Measurements from ENCODE around the gene HDAC4. TPM values are rescaled to one million over a fixed set of nuclear protein-coding genes. Genes with fewer than 3 reads are reported as not detected.

HDAC4 gene
- total RNA-seq, 2 donors from 2014 or later = 38.7 to 50.9 TPM

DNA sequence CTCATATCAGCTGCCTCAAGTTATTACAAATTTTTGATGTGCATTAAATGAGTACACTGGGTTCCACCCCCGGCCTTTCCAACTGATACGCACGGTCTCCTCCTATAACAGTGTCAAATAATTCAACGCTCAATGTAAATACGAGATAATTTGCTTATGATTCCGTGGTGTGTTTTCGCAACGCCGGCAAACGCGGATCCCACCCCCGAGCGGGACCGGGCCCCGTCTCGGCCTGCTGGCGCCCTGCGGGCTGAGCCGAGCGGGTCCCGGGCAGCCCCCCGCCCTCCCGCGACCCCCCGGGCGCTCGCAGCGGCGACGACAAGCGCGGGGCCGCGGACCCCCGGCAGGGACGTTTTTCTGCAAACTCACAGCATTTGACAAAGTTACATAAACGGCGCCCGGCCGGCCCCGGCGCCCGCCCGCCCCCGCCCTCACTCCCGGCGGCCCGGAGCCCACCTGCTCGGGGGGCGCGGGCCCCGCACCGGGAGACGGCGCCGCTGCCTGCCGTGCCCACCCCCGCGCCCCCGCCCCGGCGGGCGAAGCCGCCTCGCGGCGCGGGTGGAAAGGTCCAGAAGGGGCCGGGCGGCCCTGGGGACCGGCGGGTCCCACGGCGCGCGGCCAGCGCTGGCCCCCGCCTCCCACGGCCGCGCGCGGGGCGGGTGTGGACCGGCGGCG lies 762 bp downstream of the HDAC4 start:
- ATAC-seq (no peak), DNase-seq (peak in 1 of 2 donors; percentile 44)
- intact Hi-C loops (cut with DNase I, micrococcal nuclease) = loop anchor here in 1 of 2 donors (10.0 kb wide), 1 partner anchor 255 kb away; no protein-coding TSS in a partner anchor

- peak; percentile 63 to 75 for DNase-seq
- no peak for ATAC-seq
- intact Hi-C loops (cut with DNase I, micrococcal nuclease) = loop anchor here in 1 of 2 donors (10.0 kb wide), 1 partner anchor 255 kb away; no protein-coding TSS in a partner anchor
Measured at GRCh38 chr2:239399433-239399920, 1.3 kb downstream of the HDAC4 start.

DNA sequence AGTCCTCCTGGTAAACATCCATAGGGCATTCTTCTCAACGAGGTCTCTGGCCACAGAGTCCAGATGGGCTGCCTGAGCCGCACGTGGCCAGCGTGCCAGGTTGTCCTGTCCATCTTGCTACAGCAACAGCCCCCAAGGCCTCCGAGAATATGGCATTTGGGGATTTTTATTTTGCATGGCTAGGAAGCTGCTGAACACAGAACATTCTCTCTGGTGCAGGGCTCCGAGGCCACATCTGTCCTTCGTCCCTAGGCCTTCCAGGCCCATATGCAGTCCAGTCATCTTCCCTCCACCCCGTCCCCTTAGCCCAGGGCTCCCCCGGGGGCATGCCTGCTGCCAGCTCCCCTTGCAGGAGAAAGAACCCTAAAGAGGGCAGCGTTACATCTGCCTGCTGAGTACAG lies 2.3 kb downstream of the HDAC4 start:
- intact Hi-C loops (cut with DNase I, micrococcal nuclease) = loop anchor here in 1 of 2 donors (10.0 kb wide), 1 partner anchor 254 kb away; no protein-coding TSS in a partner anchor
- ATAC-seq (no peak), DNase-seq (no peak)

DNA sequence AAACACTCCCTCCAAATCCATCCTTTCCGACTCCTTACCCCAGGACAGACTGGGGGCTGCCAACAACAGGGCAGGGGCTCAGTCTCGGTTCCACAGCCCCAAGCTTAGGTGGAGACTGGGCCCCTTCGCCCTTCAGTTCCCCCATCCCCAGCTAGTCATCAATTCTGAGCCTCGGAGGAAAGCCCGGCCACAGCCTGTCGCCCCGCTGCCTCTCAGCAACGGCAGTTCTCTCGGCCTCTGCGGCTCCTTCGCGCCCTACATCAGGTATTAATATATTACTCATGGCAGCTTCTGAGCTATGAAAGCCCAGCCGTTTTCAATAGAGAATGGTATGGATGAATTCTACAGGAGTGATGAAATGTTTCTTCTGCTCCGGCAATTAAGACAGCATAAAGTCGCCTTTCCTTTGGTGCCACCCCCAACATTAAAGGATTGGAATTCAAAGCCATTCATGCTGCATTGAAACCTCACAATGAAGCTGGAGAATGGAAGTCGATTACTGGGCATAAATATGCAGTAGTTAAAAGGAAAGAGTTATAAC lies 2.8 kb downstream of the HDAC4 start:
- no peak for DNase-seq
- intact Hi-C loops (cut with DNase I, micrococcal nuclease) = loop anchor here in 1 of 2 donors (10.0 kb wide), 1 partner anchor 253 kb away; no protein-coding TSS in a partner anchor
- ATAC-seq = no peak

DNA sequence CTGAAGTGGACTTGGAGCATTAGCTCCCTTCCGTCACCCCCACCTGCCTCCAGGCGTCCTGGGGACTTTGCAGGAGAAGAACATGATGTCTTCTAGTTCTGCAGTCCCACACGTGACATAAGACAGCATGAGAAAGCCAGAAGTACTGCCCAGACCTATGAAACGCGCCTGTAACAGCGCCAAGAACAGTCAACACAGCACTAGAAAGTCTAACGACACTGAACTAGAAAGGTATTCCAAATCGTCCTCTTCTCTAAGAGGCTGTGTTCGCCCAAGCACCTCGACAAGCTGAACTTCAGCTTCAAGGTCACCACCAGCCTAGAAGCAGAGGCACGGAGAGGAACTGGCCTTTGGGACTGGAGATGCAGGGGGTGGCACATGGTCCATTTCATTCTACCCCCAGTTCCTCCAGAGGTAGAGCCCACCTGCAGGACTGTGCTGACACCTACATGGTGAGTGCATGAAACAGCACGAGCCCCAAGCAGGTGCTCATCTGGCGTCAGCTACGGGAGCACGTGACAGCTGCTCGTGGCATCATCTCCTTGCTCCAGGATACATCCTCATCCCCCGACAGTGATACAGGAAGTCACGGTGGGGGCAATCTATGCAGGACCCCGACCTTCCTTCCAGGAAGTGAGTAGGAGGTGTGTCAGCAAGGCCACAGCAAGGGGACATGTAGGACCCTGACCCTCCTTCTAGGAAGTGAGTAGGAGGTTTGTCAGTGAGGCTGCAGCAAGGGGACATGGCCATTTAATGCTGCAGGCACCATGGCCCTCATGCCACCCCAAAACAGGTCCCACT lies 3.7 kb downstream of the HDAC4 start:
- intact Hi-C loops (cut with DNase I, micrococcal nuclease) = loop anchor here in 1 of 2 donors (10.0 kb wide), 1 partner anchor 252 kb away; no protein-coding TSS in a partner anchor
- DNase-seq (peak in 1 of 2 donors; percentile 73), ATAC-seq (no peak)

DNA sequence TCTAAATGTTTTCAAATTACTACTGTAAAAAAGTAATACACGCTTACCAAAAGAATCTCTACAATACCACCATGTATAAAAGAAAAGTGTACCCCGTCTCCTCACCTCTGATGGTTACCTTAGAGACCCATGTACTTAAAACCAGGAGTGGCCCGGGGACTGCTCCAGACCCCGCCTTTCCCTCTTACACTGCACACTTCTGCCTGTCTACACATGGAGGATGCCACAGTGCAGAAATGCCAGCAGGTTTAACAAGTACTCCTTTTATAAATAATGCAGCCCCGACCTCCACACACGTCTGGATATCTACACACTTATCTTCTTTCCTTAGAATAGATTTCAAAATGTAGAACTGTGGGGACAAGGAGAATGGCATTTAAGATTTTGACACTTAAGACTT lies 5.3 kb downstream of the HDAC4 start:
- intact Hi-C loops (cut with DNase I, micrococcal nuclease) = loop anchor here in 1 of 2 donors (10.0 kb wide), 1 partner anchor 251 kb away; no protein-coding TSS in a partner anchor
- ATAC-seq (no peak), DNase-seq (no peak)

DNA sequence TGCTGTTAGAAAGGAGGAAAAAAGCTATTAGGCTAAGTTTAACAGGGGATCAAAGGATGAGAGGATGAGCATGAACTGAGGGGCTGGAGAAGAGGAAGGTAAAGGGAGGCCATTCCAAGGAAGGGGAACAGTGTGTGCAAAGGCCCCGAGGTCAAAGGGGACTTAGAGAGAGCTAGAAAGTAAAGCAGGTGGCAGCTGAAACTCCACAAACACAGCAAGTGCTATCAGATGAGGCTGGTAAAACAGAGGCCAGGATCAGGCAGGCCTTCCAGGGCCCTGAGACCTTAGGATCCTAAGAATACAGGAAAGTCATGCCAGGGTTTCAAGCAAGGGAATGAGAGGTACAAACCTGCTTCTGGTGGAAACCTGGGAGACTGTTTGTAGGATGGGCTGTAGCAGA lies 5.8 kb downstream of the HDAC4 start:
- DNase-seq = no peak
- no peak for ATAC-seq
- intact Hi-C loops (cut with DNase I, micrococcal nuclease) = loop anchor here in 1 of 2 donors (10.0 kb wide), 1 partner anchor 250 kb away; no protein-coding TSS in a partner anchor

GRCh38 chr2:239394346-239394945 lies 6.4 kb downstream of the HDAC4 start:
- no peak for DNase-seq
- intact Hi-C loops (cut with DNase I, micrococcal nuclease) = loop anchor here in 1 of 2 donors (10.0 kb wide), 1 partner anchor 250 kb away; no protein-coding TSS in a partner anchor

GRCh38 chr2:239393941-239394340 lies 6.9 kb downstream of the HDAC4 start:
- intact Hi-C loops (cut with DNase I, micrococcal nuclease) = loop anchor here in 1 of 2 donors (10.0 kb wide), 1 partner anchor 249 kb away; no protein-coding TSS in a partner anchor
- no peak for ATAC-seq
- DNase-seq = no peak

More at GRCh38 chr2:239394346-239394945, 6.4 kb downstream of the HDAC4 start:
- ATAC-seq = no peak

DNA sequence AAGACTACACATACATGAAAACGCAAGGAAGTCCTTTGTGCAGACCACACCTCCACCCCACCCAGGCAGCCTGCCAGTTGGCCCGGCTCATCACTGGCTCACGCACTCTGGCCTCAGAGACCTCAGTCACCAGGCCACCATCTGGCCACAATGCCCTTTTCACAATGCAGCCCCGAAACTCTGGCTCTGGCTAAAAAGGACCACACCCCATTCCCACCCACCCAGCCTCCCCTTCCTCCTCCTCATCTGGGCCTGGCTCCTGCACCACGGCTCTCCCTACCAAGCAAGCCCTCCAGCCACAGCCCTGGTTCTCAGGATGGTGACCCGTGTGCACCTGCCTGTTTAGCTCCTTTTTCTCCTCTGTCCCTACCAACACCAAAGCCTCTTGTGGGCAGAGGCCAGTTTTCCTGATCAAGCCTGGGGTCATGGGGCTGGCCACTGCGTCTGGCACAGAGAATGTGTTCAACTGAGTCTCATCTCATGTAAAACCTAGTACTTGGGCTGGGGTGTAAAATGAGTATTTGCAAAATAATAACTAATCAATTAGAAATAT lies 7.4 kb downstream of the HDAC4 start:
- intact Hi-C loops (cut with DNase I, micrococcal nuclease) = loop anchor here in 1 of 2 donors (10.0 kb wide), 1 partner anchor 249 kb away; no protein-coding TSS in a partner anchor
- peak; percentile 79 for ATAC-seq
- DNase-seq = peak in 1 of 2 donors; percentile 75

- no peak for DNase-seq
- no peak for ATAC-seq
- intact Hi-C loops (cut with DNase I, micrococcal nuclease) = loop anchor here in 1 of 2 donors (10.0 kb wide), 1 partner anchor 248 kb away; no protein-coding TSS in a partner anchor
Measured at GRCh38 chr2:239392688-239393387, 8.0 kb downstream of the HDAC4 start.

DNA sequence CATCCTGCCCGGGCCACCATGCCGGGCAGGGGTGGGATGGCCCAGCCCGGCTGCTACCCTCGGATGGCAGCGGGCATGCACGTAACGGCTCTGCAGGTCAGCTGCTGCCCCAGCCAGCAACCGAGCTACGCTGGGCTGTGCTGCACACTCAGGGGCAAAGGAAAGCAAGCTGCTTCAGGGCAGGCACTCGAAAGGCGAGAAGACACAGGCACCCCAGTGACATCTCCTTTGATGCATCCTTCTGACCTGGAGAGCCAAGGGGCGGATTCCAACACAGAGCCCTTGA lies 8.8 kb downstream of the HDAC4 start:
- ATAC-seq (no peak), DNase-seq (no peak)
- intact Hi-C loops (cut with DNase I, micrococcal nuclease) = loop anchor here in 1 of 2 donors (10.0 kb wide), 1 partner anchor 247 kb away; no protein-coding TSS in a partner anchor

GRCh38 chr2:239391286-239392071 lies 9.3 kb downstream of the HDAC4 start:
- intact Hi-C loops (cut with DNase I, micrococcal nuclease) = loop anchor here in 1 of 2 donors (10.0 kb wide), 1 partner anchor 247 kb away; no protein-coding TSS in a partner anchor
- ATAC-seq = no peak
- peak in 1 of 2 donors; percentile 12 for DNase-seq

DNA sequence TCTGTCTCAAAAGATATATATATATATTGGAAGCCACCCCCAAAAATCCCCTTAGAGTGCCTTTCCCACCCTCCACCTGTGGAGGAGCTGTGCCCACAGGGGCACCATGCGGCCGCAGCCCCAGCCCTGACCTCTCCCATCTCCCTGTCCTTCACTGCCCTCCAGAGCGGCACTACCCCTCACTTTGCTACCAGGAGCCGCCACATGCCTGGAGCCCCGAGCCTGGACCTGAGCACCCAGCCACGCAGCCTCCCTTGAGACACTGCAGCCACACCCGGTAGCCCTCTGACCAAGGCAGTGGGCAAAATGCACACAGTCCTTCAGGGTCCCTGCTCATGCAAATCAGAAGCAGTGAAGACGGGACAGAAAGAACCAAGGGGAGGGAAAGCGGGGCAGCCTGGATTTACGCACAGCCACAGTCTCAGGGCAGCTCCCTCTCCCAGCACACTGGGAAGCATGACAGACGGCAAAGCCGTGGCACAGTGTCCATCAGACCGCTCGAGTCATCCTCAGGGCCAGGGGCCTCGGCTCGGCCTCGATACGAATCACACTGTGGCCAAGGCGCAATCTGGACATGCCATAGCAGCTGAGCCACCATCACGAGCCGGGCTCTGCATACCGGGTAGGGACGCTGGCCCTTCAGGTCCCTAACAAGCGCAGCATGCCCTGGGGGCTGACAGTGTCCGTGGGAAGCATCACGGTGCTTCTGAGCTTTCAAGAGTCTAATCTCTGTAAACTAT lies 10.1 kb downstream of the HDAC4 start:
- peak in 1 of 2 donors; percentile 20 for DNase-seq
- intact Hi-C loops (cut with DNase I, micrococcal nuclease) = loop anchor here in 1 of 2 donors (10.0 kb wide), 1 partner anchor 246 kb away; no protein-coding TSS in a partner anchor
- ATAC-seq = no peak

DNA sequence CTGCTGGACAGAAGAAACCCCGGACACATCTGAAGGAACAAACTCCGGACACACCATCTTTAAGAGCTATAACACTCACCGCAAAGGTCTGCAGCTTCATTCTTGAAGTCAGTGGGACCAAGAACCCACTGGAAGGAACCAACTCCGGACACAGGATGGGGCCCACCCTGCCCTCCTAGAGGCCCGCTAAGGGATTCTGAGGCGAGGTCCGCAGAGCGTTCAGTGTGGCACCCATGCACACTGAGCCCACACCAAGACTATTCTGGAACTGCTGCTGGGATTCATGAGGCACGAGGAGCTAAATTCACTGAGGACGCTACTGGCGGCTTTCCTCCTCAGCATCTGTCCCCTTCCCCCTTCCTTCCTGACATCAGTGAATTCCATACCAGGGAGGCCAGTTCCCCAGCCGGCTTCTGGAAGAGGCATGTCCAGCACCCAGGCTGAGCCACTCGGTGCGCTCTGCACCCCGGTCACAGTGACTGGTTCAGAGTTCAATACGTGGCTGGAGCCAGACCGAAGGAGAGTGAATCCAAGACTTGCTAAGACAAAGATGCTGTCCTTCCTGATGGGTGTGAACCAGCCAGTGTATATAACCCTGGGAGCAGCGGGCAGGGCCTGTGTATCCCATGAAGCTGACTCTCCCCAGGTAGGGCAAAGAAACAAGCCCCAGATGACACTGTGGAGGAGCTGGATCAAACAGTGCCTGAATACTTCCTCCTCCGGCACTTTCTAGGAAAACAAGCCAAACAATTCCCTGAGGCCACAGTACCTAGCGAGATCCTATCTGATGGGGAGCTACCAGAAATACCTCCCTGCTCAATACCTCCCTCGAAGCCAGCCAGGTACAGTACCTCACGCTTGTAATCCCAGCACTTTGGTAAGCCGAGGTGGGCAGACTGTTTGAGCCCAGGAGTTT lies 11.1 kb downstream of the HDAC4 start:
- ATAC-seq (peak; percentile 34), DNase-seq (no peak)
- intact Hi-C loops (cut with DNase I, micrococcal nuclease) = loop anchor here in 1 of 2 donors (10.0 kb wide), 1 partner anchor 245 kb away; no protein-coding TSS in a partner anchor

Measured in left colon (tissue), 2 donors.